Activated CD4-positive, alpha-beta T cell treated with anti-CD3 and anti-CD28 coated beads, Interleukin-2, amount 10 ng/mL, durations not matched to agents 7 days and 5 days (primary cell): ENCODE results near the gene GABRP. TPM values are rescaled to one million over a fixed set of nuclear protein-coding genes. Genes with fewer than 3 reads are reported as not detected.

Experiments used
- CTCF ChIA-PET: fragments of 350-600 bp; sonication (Branson Sonifier 250); formaldehyde crosslinking; loops from one replicate; lab custom pipeline; 2021; ENCODE audit warnings: antibody characterized with exemption; lab: Charles Lee
- POLR2A ChIA-PET: fragments of 350-600 bp; sonication (Branson Sonifier 250); formaldehyde crosslinking; loops from one replicate; lab custom pipeline; 2021; ENCODE audit warnings: antibody characterized with exemption; lab: Charles Lee
- DNase-seq: peaks from one replicate; pipeline ENCODE4 v3.0.0-alpha.2; 2020
- H3K27ac Mint-ChIP-seq: one replicate; pipeline ENCODE4 v1.8.0; 2021; ENCODE audit warnings: mild to moderate bottlenecking, moderate library complexity, mixed read lengths
- H3K27me3 Mint-ChIP-seq: one replicate; pipeline ENCODE4 v1.8.0; 2021; ENCODE audit warnings: mixed read lengths
- H3K36me3 Mint-ChIP-seq: one replicate; pipeline ENCODE4 v1.8.0; 2021; ENCODE audit warnings: low read depth, mixed read lengths
- H3K4me1 Mint-ChIP-seq: one replicate; pipeline ENCODE4 v1.8.0; 2021; ENCODE audit warnings: mixed read lengths
- H3K4me3 Mint-ChIP-seq: one replicate; pipeline ENCODE4 v1.8.0; 2021; ENCODE audit warnings: mild to moderate bottlenecking, moderate library complexity, mixed read lengths
- H3K9me3 Mint-ChIP-seq: one replicate; pipeline ENCODE4 v1.8.0; 2021; ENCODE audit warnings: mixed read lengths
- total RNA-seq, 2 experiments: library from RNA; stranded (reverse); gene quantifications; one replicate each; pipeline ENCODE4 v1.2.3, GENCODE V29; 2021

GABRP gene
- total RNA-seq, 2 experiments from 2014 or later: not detected

- Mint-ChIP-seq H3K36me3 (no peaks in the 10 kb centered on the region), H3K4me3 (no peak overlapping the region), H3K4me1 (no peaks in the 10 kb centered on the region), H3K9me3 (no peaks in the 10 kb centered on the region), H3K27ac (no peak overlapping the region), H3K27me3 (no peaks in the 10 kb centered on the region)
- CTCF ChIA-PET: no interaction called here
- POLR2A ChIA-PET: no interaction called here
- DNase-seq: no peak
Measured at GRCh38 chr5:170787216-170787615, 3.7 kb downstream of the GABRP start.

- H3K36me3 Mint-ChIP-seq: no peaks in the 10 kb centered on the region
- POLR2A ChIA-PET: no interaction called here
- H3K27ac Mint-ChIP-seq: no peak overlapping the region
- CTCF ChIA-PET: no interaction called here
- H3K4me1 Mint-ChIP-seq: no peaks in the 10 kb centered on the region
- H3K9me3 Mint-ChIP-seq: no peaks in the 10 kb centered on the region
- H3K4me3 Mint-ChIP-seq: no peak overlapping the region
- DNase-seq: no peak
- H3K27me3 Mint-ChIP-seq: no peaks in the 10 kb centered on the region
Measured at GRCh38 chr5:170788626-170789304, 5.2 kb downstream of the GABRP start.

GRCh38 chr5:170791325-170791954 lies 7.9 kb downstream of the GABRP start:
- DNase-seq: peak; percentile 22
- Mint-ChIP-seq H3K9me3 (no peaks in the 10 kb centered on the region), H3K36me3 (no peaks in the 10 kb centered on the region), H3K27me3 (no peaks in the 10 kb centered on the region), H3K27ac (no peak overlapping the region), H3K4me1 (no peaks in the 10 kb centered on the region), H3K4me3 (no peak overlapping the region)
- ChIA-PET POLR2A (no interaction called here), CTCF (interaction anchor here (1.7 kb wide), 1 partner anchor 14 kb away, joined by 3 read pairs; no protein-coding TSS in a partner anchor)

- Mint-ChIP-seq H3K36me3 (no peaks in the 10 kb centered on the region), H3K27me3 (no peaks in the 10 kb centered on the region), H3K9me3 (no peaks in the 10 kb centered on the region), H3K4me3 (no peak overlapping the region), H3K4me1 (no peaks in the 10 kb centered on the region), H3K27ac (no peak overlapping the region)
- ChIA-PET CTCF (no interaction called here), POLR2A (no interaction called here)
- DNase-seq: no peak
Measured at GRCh38 chr5:170792878-170793277, 9.4 kb downstream of the GABRP start.

GRCh38 chr5:170795154-170795553 lies 11.6 kb downstream of the GABRP start:
- H3K36me3 Mint-ChIP-seq: no peaks in the 10 kb centered on the region
- H3K9me3 Mint-ChIP-seq: no peaks in the 10 kb centered on the region
- DNase-seq: no peak
- no peak overlapping the region for H3K27ac Mint-ChIP-seq
- H3K4me3 Mint-ChIP-seq: no peak overlapping the region
- no peaks in the 10 kb centered on the region for H3K4me1 Mint-ChIP-seq
- ChIA-PET POLR2A (no interaction called here), CTCF (no interaction called here)
- no peaks in the 10 kb centered on the region for H3K27me3 Mint-ChIP-seq

GRCh38 chr5:170805666-170806065 lies 22.1 kb downstream of the GABRP start:
- H3K27ac Mint-ChIP-seq: no peak overlapping the region
- DNase-seq: no peak
- H3K27me3 Mint-ChIP-seq: peaks cover 11% of the 10 kb centered on the region
- ChIA-PET CTCF (no interaction called here), POLR2A (no interaction called here)
- H3K4me3 Mint-ChIP-seq: no peak overlapping the region
- no peaks in the 10 kb centered on the region for H3K36me3 Mint-ChIP-seq
- H3K4me1 Mint-ChIP-seq: no peaks in the 10 kb centered on the region
- no peaks in the 10 kb centered on the region for H3K9me3 Mint-ChIP-seq

GRCh38 chr5:170809551-170809950 lies 26.0 kb downstream of the GABRP start:
- ChIA-PET POLR2A (no interaction called here), CTCF (no interaction called here)
- Mint-ChIP-seq H3K27me3 (peaks cover 5% of the 10 kb centered on the region), H3K36me3 (no peaks in the 10 kb centered on the region), H3K4me3 (no peak overlapping the region), H3K4me1 (no peaks in the 10 kb centered on the region), H3K9me3 (no peaks in the 10 kb centered on the region), H3K27ac (no peak overlapping the region)
- no peak for DNase-seq

- Mint-ChIP-seq H3K27me3 (peaks cover 5% of the 10 kb centered on the region), H3K9me3 (no peaks in the 10 kb centered on the region), H3K4me3 (no peak overlapping the region), H3K36me3 (no peaks in the 10 kb centered on the region), H3K4me1 (no peaks in the 10 kb centered on the region), H3K27ac (no peak overlapping the region)
- CTCF ChIA-PET: no interaction called here
- POLR2A ChIA-PET: no interaction called here
- DNase-seq: no peak
Measured at GRCh38 chr5:170811719-170812118, 28.2 kb downstream of the GABRP start.

- Mint-ChIP-seq H3K27me3 (peaks cover 5% of the 10 kb centered on the region), H3K36me3 (no peaks in the 10 kb centered on the region), H3K4me1 (no peaks in the 10 kb centered on the region), H3K9me3 (no peaks in the 10 kb centered on the region), H3K4me3 (no peak overlapping the region), H3K27ac (no peak overlapping the region)
- POLR2A ChIA-PET: no interaction called here
- CTCF ChIA-PET: no interaction called here
- DNase-seq: no peak
Measured at GRCh38 chr5:170813231-170813630, 29.7 kb downstream of the GABRP start.

GRCh38 chr5:170817195-170817594 lies 33.7 kb downstream of the GABRP start:
- H3K9me3 Mint-ChIP-seq: no peaks in the 10 kb centered on the region
- ChIA-PET POLR2A (no interaction called here), CTCF (no interaction called here)
- no peaks in the 10 kb centered on the region for H3K4me1 Mint-ChIP-seq
- no peak for DNase-seq
- no peak overlapping the region for H3K27ac Mint-ChIP-seq
- no peak overlapping the region for H3K4me3 Mint-ChIP-seq
- H3K36me3 Mint-ChIP-seq: no peaks in the 10 kb centered on the region
- no peaks in the 10 kb centered on the region for H3K27me3 Mint-ChIP-seq

- Mint-ChIP-seq H3K36me3 (no peaks in the 10 kb centered on the region), H3K4me3 (no peak overlapping the region), H3K27me3 (no peaks in the 10 kb centered on the region), H3K27ac (no peak overlapping the region), H3K4me1 (no peaks in the 10 kb centered on the region), H3K9me3 (no peaks in the 10 kb centered on the region)
- CTCF ChIA-PET: no interaction called here
- POLR2A ChIA-PET: no interaction called here
- DNase-seq: no peak
Measured at GRCh38 chr5:170818232-170818631, 34.7 kb downstream of the GABRP start.

GRCh38 chr5:170819824-170820223 lies 36.3 kb downstream of the GABRP start:
- CTCF ChIA-PET: no interaction called here

GRCh38 chr5:170821257-170821800 lies 37.8 kb downstream of the GABRP start:
- POLR2A ChIA-PET: no interaction called here
- Mint-ChIP-seq H3K4me3 (no peak overlapping the region), H3K36me3 (no peaks in the 10 kb centered on the region), H3K4me1 (no peaks in the 10 kb centered on the region), H3K9me3 (no peaks in the 10 kb centered on the region), H3K27ac (no peak overlapping the region), H3K27me3 (no peaks in the 10 kb centered on the region)
- CTCF ChIA-PET: no interaction called here
- DNase-seq: no peak

More at GRCh38 chr5:170819824-170820223, 36.3 kb downstream of the GABRP start:
- Mint-ChIP-seq H3K4me1 (no peaks in the 10 kb centered on the region), H3K27ac (no peak overlapping the region), H3K4me3 (no peak overlapping the region), H3K36me3 (no peaks in the 10 kb centered on the region), H3K9me3 (no peaks in the 10 kb centered on the region), H3K27me3 (no peaks in the 10 kb centered on the region)
- POLR2A ChIA-PET: no interaction called here
- DNase-seq: no peak
